HS-5 (cell line): ENCODE measurements around the gene HSD17B13.

Experiments
- DNase-seq: peaks from one replicate; pipeline ENCODE4 v3.0.0-alpha.2; 2012; ENCODE audit warnings: low read depth

HSD17B13 gene

GRCh38 chr4:87262886-87263285, 59.8 kb downstream of the HSD17B13 start:
- no peak for DNase-seq

- DNase-seq: no peak
Observed at GRCh38 chr4:87260477-87260876, 62.2 kb downstream of the HSD17B13 start.

GRCh38 chr4:87258677-87259076, 64.0 kb downstream of the HSD17B13 start:
- no peak for DNase-seq

- DNase-seq: no peak
Observed at GRCh38 chr4:87257523-87257922, 65.2 kb downstream of the HSD17B13 start.

- DNase-seq: no peak
Observed at GRCh38 chr4:87255755-87256154, 66.9 kb downstream of the HSD17B13 start.
